GM10248 (cell line): ENCODE results near the gene AKAIN1.

Experiments used
- CTCF ChIA-PET: fragments of 300-600 bp; sonication (Branson Sonifier 250); formaldehyde crosslinking; extraction: SDS; loops from one replicate; lab custom pipeline; 2021; ENCODE audit warnings: antibody characterized with exemption; lab: Yijun Ruan, JAX
- POLR2A ChIA-PET: fragments of 350-650 bp; sonication (Branson Sonifier 250); formaldehyde crosslinking; extraction: SDS; loops from one replicate; lab custom pipeline; 2020; ENCODE audit warnings: antibody characterized with exemption; lab: Yijun Ruan, JAX
- DNase-seq: peaks from one replicate; pipeline ENCODE4 v3.0.0; 2012; ENCODE audit errors: extremely low spot score
- TF ChIP-seq, protein P1 (sequence below): IDR thresholded peaks from 2 replicates; pipeline ENCODE4 v1.5.1; 2012; ENCODE audit warnings: mild to moderate bottlenecking, low read depth; ENCODE audit errors: extremely low read depth, missing control alignments, control extremely low read depth

The AKAIN1 gene

DNA sequence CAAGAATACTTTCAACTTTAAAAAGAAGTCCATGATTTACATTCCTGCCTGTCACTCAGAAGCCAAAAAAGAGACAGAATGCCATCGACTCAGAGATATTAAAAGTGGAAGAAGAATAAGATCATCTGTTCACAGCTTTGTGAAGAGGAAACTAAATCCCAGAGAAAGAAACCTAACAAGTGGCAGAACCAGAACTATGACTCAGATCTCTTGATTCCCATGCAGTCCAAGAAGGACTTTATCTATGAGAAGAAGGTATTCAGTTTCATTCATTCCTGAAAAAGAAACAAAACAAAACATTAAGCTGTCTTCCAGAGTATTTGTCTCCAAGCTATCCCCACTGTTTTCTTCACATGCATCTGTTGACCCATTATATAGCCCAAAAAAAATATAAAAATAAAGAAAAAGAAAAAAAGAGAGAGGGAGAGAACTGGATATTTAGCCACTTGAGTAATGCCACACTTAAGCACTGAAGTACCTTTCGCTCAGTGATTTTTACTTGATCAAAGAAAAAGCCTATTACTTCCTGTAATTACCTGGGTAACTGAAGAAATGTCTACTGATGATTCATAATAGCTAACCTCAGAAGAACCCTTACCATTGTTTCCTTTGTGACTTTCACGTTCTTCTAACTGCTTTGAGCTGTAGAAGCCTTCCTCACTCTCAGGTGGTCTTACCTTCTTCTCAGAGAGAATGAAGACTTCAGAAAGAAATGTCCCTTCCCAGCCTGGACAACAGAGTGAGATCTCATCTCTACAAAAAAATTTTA is 17.7 kb upstream of the AKAIN1 start:
- no peak for DNase-seq
- TF ChIP-seq, protein P1, sequence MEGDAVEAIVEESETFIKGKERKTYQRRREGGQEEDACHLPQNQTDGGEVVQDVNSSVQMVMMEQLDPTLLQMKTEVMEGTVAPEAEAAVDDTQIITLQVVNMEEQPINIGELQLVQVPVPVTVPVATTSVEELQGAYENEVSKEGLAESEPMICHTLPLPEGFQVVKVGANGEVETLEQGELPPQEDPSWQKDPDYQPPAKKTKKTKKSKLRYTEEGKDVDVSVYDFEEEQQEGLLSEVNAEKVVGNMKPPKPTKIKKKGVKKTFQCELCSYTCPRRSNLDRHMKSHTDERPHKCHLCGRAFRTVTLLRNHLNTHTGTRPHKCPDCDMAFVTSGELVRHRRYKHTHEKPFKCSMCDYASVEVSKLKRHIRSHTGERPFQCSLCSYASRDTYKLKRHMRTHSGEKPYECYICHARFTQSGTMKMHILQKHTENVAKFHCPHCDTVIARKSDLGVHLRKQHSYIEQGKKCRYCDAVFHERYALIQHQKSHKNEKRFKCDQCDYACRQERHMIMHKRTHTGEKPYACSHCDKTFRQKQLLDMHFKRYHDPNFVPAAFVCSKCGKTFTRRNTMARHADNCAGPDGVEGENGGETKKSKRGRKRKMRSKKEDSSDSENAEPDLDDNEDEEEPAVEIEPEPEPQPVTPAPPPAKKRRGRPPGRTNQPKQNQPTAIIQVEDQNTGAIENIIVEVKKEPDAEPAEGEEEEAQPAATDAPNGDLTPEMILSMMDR: no peak
- ChIA-PET POLR2A (interaction anchor here (1.3 kb wide), 1 partner anchor 23 kb away, joined by 3 read pairs; no protein-coding TSS in a partner anchor), CTCF (interaction anchor here (1.8 to 2.0 kb wide), 2 partner anchors 12 to 19 kb away, joined by 4 to 7 read pairs; no protein-coding TSS in a partner anchor)

DNA sequence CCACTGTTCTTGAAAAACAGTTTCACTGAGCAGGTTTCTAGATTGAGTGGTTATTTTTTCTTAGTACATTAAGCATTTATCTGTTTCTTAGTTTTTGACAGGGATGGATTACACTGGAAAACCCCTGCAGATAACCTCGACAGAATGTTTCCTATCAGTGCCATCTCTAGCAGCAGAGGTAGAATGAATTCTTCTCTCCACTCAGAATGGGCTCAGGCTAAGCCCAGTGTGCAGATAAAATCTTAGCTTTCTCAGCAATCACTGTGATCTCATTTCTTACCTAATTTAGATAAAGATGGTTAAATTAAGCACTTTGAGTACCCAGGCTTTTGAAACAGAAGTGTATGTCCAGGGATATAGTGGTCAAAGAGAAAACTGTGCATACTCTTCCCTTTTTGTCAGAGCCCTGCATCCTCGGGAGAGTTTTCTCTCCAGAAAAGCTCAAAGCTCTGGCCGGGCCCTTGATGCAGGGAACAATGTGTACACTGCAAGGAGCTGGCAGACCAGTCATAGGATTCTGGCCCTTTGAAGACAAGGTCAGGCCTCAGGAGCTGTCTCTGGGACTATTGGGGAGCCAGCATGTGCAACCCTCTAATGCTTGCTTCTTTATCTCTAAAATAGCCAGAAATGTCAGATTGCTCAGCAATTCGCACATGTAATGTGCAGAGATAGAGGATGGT is 10.6 kb upstream of the AKAIN1 start:
- CTCF ChIA-PET: no interaction called here
- TF ChIP-seq, protein P1: no peak
- DNase-seq: no peak
- POLR2A ChIA-PET: no interaction called here

DNA sequence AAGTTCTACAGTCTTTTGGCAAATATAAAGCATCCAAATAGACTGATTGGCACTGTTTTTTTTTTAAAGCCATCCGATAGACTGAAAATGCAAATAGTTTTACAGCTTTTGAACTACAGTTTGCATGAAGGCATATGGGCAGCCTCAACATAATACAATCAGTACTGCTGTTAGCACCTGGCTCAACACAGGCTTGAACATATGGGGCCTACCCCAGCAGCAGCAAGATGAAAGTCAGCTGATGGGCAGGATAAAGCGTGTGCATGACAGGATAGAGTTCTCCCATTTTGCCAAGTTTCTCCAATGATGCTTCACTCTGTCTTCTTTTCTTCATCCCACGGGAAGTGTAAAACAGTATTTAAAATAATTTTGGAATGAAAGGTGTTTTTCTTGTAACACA is 1.3 kb upstream of the AKAIN1 start:
- ChIA-PET CTCF (no interaction called here), POLR2A (no interaction called here)
- no peak for DNase-seq
- TF ChIP-seq, protein P1: no peak

DNA sequence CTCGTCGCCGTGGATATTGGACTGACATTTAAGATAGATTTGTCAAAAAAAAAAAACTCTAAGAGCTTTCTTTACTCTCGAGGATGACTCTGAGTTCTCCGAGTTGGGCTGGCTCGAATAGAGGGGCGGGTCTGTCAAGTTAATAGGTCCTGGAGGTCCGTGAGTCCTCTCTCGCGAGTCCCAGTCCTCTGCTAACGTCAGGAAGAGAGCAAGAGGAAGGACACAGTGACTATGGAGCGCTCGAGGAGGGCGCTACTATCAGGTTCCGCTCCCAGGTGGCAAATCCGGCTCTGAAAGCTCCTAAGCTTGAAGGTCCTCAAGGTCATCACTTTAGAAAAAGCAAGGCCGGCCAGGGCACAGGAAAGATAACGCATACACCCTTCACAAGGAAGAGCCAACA is 404 bp upstream of the AKAIN1 start:
- TF ChIP-seq, protein P1: no peak
- no peak for DNase-seq
- ChIA-PET CTCF (interaction anchor here (0.9 kb wide), 1 partner anchor 12 kb away, joined by 3 read pairs; no protein-coding TSS in a partner anchor), POLR2A (no interaction called here)

DNA sequence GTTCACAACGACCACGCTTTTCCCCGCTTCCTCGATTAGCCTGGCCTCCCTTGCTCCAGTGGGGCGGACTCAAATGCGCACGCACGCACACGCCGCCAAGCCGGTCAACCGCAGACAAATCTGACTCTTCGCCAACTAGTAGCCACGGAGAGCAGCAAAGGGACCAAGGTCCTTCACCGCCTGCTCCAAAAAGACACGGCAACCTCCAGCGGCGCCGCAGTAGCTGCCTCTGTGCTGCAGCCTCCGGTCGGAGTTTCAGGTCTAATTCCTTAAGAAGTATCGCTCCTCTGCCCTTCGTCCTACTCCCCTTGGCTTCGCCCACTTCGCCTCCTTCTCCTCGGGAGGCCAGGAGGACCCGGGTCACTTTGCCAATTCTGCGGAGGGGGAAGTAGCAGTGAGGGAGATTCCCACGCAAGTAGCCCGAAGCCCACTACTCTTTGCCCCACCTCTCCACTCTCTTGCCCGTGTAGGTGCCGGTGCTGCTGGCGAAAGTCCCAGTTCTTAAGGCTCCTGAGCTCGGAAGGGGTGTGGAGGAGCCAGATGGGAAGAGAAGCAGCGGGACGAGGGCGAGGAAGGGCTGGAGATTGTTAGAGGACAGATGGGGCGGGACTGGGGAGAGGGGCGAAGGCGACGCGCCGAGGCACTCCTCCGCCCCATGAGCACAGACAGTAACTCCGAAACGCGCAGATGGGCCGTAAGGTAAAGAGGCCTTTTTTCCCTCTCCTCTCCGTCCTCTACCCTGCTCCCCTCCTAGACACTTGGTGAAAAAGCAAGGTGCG is 615 bp downstream of the AKAIN1 start:
- ChIA-PET POLR2A (no interaction called here), CTCF (interaction anchor here (0.9 kb wide), 1 partner anchor 13 kb away, joined by 3 read pairs; no protein-coding TSS in a partner anchor)

More for the DNA sequence above, 615 bp downstream of the AKAIN1 start:
- TF ChIP-seq, protein P1: no peak
- DNase-seq: peak; percentile 12
